Measurements from ENCODE around the gene HSBP1L1.

Gene HSBP1L1

GRCh38 chr18:79983253-79983652 is 18.8 kb downstream of the HSBP1L1 start:
- H3K4me3 ChIP-seq (ENCODE audit: low read depth, low read length), result no peak overlapping the region

GRCh38 chr18:79983793-79984192 is 19.4 kb downstream of the HSBP1L1 start:
- no peak for TF ChIP-seq CTCF (IDR thresholded peaks at IDR 0.05; ENCODE audit: borderline replicate concordance, insufficient read depth, low read depth, low read length)
- H3K4me3 ChIP-seq (ENCODE audit: low read depth, low read length), result no peak overlapping the region

More at GRCh38 chr18:79983253-79983652, 18.8 kb downstream of the HSBP1L1 start:
- no peak for TF ChIP-seq CTCF (IDR thresholded peaks at IDR 0.05; ENCODE audit: borderline replicate concordance, insufficient read depth, low read depth, low read length)

GRCh38 chr18:79985172-79985571 is 20.7 kb downstream of the HSBP1L1 start:
- no peak overlapping the region for H3K4me3 ChIP-seq (ENCODE audit: low read depth, low read length)
- TF ChIP-seq CTCF (IDR thresholded peaks at IDR 0.05; ENCODE audit: borderline replicate concordance, insufficient read depth, low read depth, low read length), result no peak

GRCh38 chr18:79986726-79987125 is 22.3 kb downstream of the HSBP1L1 start:
- H3K4me3 ChIP-seq (ENCODE audit: low read depth, low read length), result peak overlapping the region; percentile 87
- TF ChIP-seq CTCF (IDR thresholded peaks at IDR 0.05; ENCODE audit: borderline replicate concordance, insufficient read depth, low read depth, low read length), result no peak

GRCh38 chr18:79987566-79987965 is 23.1 kb downstream of the HSBP1L1 start:
- TF ChIP-seq CTCF (IDR thresholded peaks at IDR 0.05; ENCODE audit: borderline replicate concordance, insufficient read depth, low read depth, low read length), result no peak

GRCh38 chr18:79988071-79988450 is 23.6 kb downstream of the HSBP1L1 start:
- H3K4me3 ChIP-seq (ENCODE audit: low read depth, low read length), result peak overlapping the region; percentile 87
- peak; percentile 37; the same call in 1 of the 2 replicates for TF ChIP-seq CTCF (IDR thresholded peaks at IDR 0.05; ENCODE audit: borderline replicate concordance, insufficient read depth, low read depth, low read length)

More at GRCh38 chr18:79987566-79987965, 23.1 kb downstream of the HSBP1L1 start:
- H3K4me3 ChIP-seq (ENCODE audit: low read depth, low read length), result peak overlapping the region; percentile 87

GRCh38 chr18:79988451-79989194 is 24.2 kb downstream of the HSBP1L1 start, which contains the start of gene TXNL4A:
TSS of gene TXNL4A (minus strand) at chr18:79988563. CDS start at chr18:79988392, 171 bp downstream.
- no peak for TF ChIP-seq CTCF (IDR thresholded peaks at IDR 0.05; ENCODE audit: borderline replicate concordance, insufficient read depth, low read depth, low read length)
- peak within 1 kb of the TSS; percentile 87 for H3K4me3 ChIP-seq (ENCODE audit: low read depth, low read length)

Measured in GM12875 (cell line).